Duodenal mucosa (tissue), 2 donors: ENCODE data around the gene OLAH.

Experiments used
- H3K27ac ChIP-seq: one replicate; pipeline ENCODE4 v1.7.0; 2013; ENCODE audit warnings: low read depth, low read length
- H3K27me3 ChIP-seq, 2 donors: one replicate each; pipeline ENCODE4 v1.7.0; 2013; ENCODE audit warnings: low read length in 2 of 2, control low read depth in 1 of 2; ENCODE audit not compliant: insufficient read depth in 2 of 2, control insufficient read depth in 1 of 2
- H3K36me3 ChIP-seq, 2 donors: one replicate each; pipeline ENCODE4 v1.7.0; 2013; ENCODE audit warnings: low read length in 2 of 2, control low read depth in 1 of 2; ENCODE audit not compliant: insufficient read depth in 2 of 2, control insufficient read depth in 1 of 2
- H3K4me1 ChIP-seq, 2 donors: one replicate each; pipeline ENCODE4 v1.7.0; 2013; ENCODE audit warnings: low read length in 2 of 2, control low read depth in 1 of 2; ENCODE audit not compliant: insufficient read depth in 2 of 2, control insufficient read depth in 1 of 2
- H3K4me3 ChIP-seq, 2 donors: one replicate each; pipeline ENCODE4 v1.7.0; 2013; ENCODE audit warnings: low read length in 2 of 2, low read depth in 1 of 2
- H3K9ac ChIP-seq, 2 donors: one replicate each; pipeline ENCODE4 v1.7.0; 2013; ENCODE audit warnings: low read length in 2 of 2, low read depth in 1 of 2
- H3K9me3 ChIP-seq, 2 donors: one replicate each; pipeline ENCODE4 v1.7.0; 2013; ENCODE audit warnings: low read length in 2 of 2, control low read depth in 1 of 2; ENCODE audit not compliant: control insufficient read depth in 1 of 2

Gene OLAH

GRCh38 chr10:15068802-15069201 is 25.1 kb downstream of the OLAH start:
- H3K4me3 ChIP-seq, result no peak overlapping the region
- H3K9me3 ChIP-seq, result no peaks in the 10 kb centered on the region
- no peak overlapping the region for H3K9ac ChIP-seq
- no peak overlapping the region for H3K27ac ChIP-seq
- no peaks in the 10 kb centered on the region for H3K4me1 ChIP-seq
- H3K36me3 ChIP-seq, result no peaks in the 10 kb centered on the region
- H3K27me3 ChIP-seq, result no peaks in the 10 kb centered on the region

DNA sequence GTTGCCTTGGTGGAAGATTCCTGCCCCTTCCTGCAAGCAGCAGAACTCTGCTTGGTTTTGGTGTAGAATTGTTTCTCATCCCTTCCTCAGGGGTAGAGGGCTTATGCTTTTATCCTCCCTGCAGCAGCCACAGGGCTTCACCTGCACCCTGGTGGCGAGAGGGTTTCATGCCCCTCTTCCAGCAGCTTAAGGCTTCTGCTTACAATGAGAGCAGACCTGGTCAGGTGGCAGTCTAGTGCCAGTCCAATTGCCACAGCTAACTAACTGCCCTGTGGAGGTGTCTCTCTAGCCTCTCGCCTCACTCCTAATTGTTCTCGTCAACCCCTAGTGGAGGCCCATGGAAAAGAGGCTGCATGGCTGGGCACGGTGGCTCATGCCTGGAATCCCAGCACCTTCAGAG is 25.5 kb downstream of the OLAH start:
- Histone ChIP-seq H3K9me3 (no peaks in the 10 kb centered on the region), H3K4me1 (no peaks in the 10 kb centered on the region), H3K9ac (no peak overlapping the region), H3K4me3 (no peak overlapping the region), H3K27me3 (no peaks in the 10 kb centered on the region), H3K27ac (no peak overlapping the region), H3K36me3 (no peaks in the 10 kb centered on the region)

DNA sequence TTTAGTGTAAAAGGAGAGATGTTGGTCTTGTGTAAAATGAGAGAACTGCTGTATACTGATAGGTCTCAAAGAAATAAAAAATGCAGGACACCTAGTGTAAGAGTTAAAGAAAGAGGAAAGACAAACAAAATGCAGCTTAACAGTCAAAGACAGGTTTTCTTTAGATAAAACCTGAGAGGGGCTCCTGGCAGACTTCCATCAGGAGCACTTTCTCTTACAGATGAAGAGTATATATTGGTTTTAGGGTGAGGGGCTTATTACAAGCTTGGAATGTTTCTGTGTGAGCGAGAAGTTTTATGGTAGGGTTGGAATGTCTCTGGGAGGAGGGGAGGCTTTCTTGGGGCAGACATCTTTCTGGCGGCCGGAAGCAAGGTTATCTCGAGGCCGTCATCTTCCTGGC is 28.6 kb downstream of the OLAH start:
- Histone ChIP-seq H3K27ac (no peak overlapping the region), H3K4me3 (no peak overlapping the region), H3K27me3 (no peaks in the 10 kb centered on the region), H3K4me1 (no peaks in the 10 kb centered on the region), H3K36me3 (no peaks in the 10 kb centered on the region), H3K9me3 (no peaks in the 10 kb centered on the region), H3K9ac (no peak overlapping the region)

DNA sequence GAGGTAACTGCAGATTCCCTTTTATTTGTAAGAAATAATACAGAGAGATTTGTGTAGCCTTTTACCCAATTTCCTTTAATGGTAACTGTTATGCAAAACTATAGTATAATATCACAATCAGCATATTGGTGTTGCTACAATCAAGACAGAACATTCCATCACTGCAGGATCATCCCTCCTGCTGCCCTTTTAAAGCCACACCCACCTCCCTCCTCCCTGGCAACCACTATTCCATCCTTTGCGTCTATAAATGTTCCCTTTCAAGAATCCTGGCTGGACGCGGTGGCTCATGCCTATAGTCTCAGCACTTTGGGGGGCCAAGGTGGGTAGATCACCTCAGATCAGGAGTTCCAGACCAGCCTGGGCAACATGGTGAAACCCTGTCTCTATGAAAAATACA is 31.7 kb downstream of the OLAH start:
- Histone ChIP-seq H3K4me1 (no peaks in the 10 kb centered on the region), H3K27ac (no peak overlapping the region), H3K4me3 (no peak overlapping the region), H3K36me3 (no peaks in the 10 kb centered on the region), H3K9me3 (no peaks in the 10 kb centered on the region), H3K27me3 (no peaks in the 10 kb centered on the region), H3K9ac (no peak overlapping the region)

DNA sequence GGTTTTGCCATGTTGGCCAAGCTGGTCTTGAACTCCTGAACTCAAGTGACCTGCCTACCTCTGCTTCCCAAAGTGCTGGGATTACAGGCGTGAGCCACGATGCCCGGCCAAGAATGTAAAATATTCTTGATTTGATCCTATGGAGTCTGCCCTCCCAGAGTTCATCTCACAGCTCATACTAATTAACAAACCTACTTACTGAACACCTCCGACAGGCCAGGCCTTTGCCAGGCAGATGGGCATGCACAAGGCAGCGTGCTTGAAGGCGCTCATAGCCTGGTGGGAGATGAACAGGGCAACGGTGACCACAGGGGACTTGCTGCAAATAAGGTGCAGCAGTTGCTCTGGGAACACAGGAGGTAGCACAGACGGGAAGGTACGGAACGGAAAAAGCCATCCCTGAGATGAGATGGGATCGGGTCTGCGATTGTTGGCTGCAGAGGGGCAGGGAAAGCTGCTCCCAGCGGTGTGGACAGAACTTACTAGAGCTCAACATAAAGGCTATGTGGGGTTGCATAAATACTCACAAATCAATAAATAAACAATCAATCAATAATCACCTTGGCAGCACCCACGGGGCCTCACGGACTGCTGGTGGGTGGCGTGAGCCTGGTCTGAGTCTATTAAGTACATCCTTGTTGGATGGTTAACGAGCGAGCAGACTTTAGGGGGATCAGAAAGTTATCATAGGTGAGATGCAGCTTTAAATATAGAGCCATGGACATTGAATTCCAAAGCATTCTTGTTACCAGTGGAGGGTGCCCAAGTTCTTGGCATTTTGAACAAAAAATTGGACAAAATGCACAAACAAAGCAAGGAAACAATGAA is 40.1 kb downstream of the OLAH start:
- Histone ChIP-seq H3K9ac (no peak overlapping the region), H3K4me3 (peak overlapping the region; percentile 68 to 74), H3K36me3 (no peaks in the 10 kb centered on the region), H3K9me3 (no peaks in the 10 kb centered on the region), H3K27ac (no peak overlapping the region), H3K27me3 (no peaks in the 10 kb centered on the region), H3K4me1 (peaks cover 6 to 13% of the 10 kb centered on the region in 2 donors)

GRCh38 chr10:15084502-15084922 is 40.8 kb downstream of the OLAH start:
- Histone ChIP-seq H3K27me3 (no peaks in the 10 kb centered on the region), H3K27ac (no peak overlapping the region), H3K4me3 (peak overlapping the region; percentile 68 to 74), H3K4me1 (peaks cover 6 to 13% of the 10 kb centered on the region in 2 donors), H3K36me3 (no peaks in the 10 kb centered on the region), H3K9me3 (no peaks in the 10 kb centered on the region), H3K9ac (no peak overlapping the region)

GRCh38 chr10:15088428-15089261 is 44.9 kb downstream of the OLAH start, which contains the start of gene ACBD7:
ACBD7 (minus strand) TSS chr10:15088776; CDS start chr10:15088728, 48 bp downstream.
- no peak within 1 kb of the TSS for H3K9ac ChIP-seq
- no peaks in the 10 kb centered on the region for H3K9me3 ChIP-seq
- no peaks in the 10 kb centered on the region for H3K36me3 ChIP-seq
- peak within 1 kb of the TSS; percentile 73 to 77 for H3K4me3 ChIP-seq
- peak within 1 kb of the TSS; percentile 20 for H3K27ac ChIP-seq
- H3K27me3 ChIP-seq, result peaks cover 0 to 3% of the 10 kb centered on the region in 2 donors
- peaks cover 6 to 13% of the 10 kb centered on the region in 2 donors for H3K4me1 ChIP-seq

DNA sequence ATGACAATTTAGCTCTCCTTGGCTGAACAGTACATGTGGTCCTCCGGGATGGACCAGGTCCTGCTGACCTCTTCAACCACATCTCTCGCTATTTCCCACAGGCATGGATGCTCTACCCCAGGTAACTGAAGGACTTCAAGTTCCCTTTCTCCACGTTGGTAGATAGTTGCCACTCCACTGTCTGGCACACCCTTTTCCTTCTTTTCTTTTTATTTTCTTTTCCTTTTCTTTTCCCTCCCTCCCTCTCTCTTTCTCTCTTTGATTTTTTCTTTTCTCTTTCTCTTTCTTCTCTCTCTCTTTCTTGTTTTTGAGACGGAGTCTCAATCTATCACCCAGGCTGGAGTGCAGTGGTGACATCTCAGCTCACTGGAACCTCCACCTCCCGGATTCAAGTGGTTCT is 47.7 kb downstream of the OLAH start:
- no peaks in the 10 kb centered on the region for H3K36me3 ChIP-seq
- no peaks in the 10 kb centered on the region for H3K9me3 ChIP-seq

DNA sequence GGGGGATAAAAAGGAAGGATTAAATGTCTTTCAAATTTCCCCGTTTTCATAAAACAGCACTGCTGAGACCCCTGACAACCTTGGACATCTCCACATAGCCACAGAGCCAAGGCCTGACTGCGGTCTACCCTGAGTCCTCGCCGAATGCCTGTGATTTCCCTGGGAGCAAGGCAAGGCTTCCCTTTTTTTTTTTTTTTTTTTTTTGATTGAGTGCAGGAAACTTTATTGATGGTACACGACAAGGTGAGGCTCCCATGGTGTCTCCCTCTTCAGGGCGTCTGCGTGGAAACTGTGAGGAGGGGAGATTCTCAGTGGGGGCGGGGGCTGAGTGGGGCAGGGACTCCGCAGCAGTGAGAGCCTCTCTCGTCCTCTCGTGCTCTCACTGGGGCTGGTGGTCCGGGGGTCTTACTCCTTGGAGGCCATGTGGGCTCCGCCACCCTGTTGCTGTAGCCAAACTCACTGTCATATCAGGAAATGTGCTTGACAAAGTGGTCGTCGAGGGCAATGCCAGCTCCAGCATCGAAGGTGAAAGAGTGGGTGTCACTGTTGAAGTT is 49.2 kb downstream of the OLAH start:
- H3K27ac ChIP-seq, result no peak overlapping the region
- peaks cover 0 to 3% of the 10 kb centered on the region in 2 donors for H3K27me3 ChIP-seq
- H3K4me1 ChIP-seq, result peaks cover 8 to 13% of the 10 kb centered on the region in 2 donors
- H3K9me3 ChIP-seq, result no peaks in the 10 kb centered on the region
- no peaks in the 10 kb centered on the region for H3K36me3 ChIP-seq
- H3K4me3 ChIP-seq, result no peak overlapping the region
- H3K9ac ChIP-seq, result no peak overlapping the region

More for the DNA sequence above, 47.7 kb downstream of the OLAH start:
- H3K4me1 ChIP-seq, result peaks cover 6 to 7% of the 10 kb centered on the region in 2 donors
- no peak overlapping the region for H3K27ac ChIP-seq
- no peak overlapping the region for H3K4me3 ChIP-seq
- H3K27me3 ChIP-seq, result peaks cover 0 to 3% of the 10 kb centered on the region in 2 donors
- no peak overlapping the region for H3K9ac ChIP-seq

DNA sequence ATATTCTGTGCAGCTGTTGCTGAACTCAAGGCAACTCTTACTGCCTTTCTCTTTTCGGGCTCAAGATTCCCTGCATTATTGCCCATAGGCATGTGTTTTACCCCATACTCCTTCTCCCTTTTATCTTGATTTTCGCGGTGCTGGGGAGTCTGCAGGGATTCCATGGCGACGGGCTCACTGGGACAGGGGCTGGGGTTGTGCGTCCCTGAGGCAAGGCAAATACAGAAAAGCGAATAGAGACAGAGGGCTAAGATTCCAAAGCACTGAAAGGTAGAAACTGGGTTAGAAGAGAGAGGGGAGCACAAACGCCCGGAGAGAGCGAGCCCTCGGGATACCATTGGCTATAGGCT is 52.9 kb downstream of the OLAH start:
- H3K27me3 ChIP-seq, result no peaks in the 10 kb centered on the region
- peaks cover 6 to 8% of the 10 kb centered on the region in 2 donors for H3K36me3 ChIP-seq
- H3K9me3 ChIP-seq, result no peaks in the 10 kb centered on the region
- H3K4me1 ChIP-seq, result peaks cover 22 to 28% of the 10 kb centered on the region in 2 donors
- peak overlapping the region; percentile 78 to 87 for H3K4me3 ChIP-seq
- H3K9ac ChIP-seq, result peak overlapping the region; percentile 90 to 96
- H3K27ac ChIP-seq, result no peak overlapping the region
